ENCODE data around the gene NEK1.

GRCh38 chr4:169489306-169489705, 123.1 kb downstream of the NEK1 start:
- TF ChIP-seq CTCF (optimal IDR thresholded peaks at IDR 0.05 in 1 of 3, IDR thresholded peaks at IDR 0.05 in 1 of 3, conservative IDR thresholded peaks at IDR 0.05 in 1 of 3; ENCODE audit: extremely low read depth in 1 of 3, insufficient read depth in 2 of 3, low read length in 3 of 3) (no peak), EZH2 (IDR thresholded peaks at IDR 0.05; ENCODE audit: low read length) (no peak)

Measured in keratinocyte (primary cell).